CD1c-positive myeloid dendritic cell (primary cell): ENCODE data around the gene RGS7BP.

Experiments
- DNase-seq: peaks from one replicate; pipeline ENCODE4 v3.0.0-alpha.2; 2016; ENCODE audit errors: extremely low spot score

The RGS7BP gene

GRCh38 chr5:64632251-64632650 is 126.4 kb downstream of the RGS7BP start:
- no peak for DNase-seq

GRCh38 chr5:64634997-64635686 is 129.3 kb downstream of the RGS7BP start:
- peak; percentile 62 for DNase-seq

DNA sequence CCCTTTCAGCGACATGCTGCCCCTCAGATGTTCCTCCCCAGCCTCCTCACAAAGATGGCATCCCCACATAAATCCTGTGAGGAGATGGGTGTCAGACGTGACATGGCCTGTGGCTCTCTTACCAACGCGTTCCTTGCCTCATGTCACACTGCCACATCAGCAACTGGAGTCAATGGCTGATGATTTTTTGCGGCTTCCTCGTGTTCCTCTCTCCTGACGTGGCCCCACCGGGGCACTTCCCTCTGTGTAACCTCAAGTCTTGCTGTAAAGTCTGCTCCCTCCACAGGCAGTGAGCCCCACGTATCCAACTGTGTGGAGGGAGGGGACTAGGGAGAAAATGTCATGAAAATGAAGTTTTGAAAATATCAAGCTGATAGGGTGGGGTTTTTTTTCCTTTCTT is 131.3 kb downstream of the RGS7BP start:
- DNase-seq, result no peak

GRCh38 chr5:64637837-64638443 is 132.1 kb downstream of the RGS7BP start:
- DNase-seq, result no peak

DNA sequence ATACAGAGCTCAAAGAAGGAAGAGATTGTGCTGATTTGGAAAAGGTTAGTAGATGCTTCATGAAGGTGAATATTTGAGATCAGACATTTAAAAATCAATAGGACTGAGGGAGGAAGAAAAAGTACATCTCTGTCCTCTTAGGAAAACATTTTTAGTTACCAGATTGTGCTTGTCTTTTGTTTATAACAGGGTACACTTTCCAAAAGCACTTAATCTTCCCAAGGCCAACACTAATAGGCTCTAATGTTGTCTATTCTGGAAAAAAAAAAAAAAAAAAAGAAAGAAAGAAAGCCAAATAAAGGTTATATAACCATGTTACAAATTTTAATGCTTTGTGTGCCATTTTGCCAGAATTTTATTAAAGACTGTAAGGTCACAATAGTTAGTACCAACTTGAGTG is 139.0 kb downstream of the RGS7BP start:
- no peak for DNase-seq

DNA sequence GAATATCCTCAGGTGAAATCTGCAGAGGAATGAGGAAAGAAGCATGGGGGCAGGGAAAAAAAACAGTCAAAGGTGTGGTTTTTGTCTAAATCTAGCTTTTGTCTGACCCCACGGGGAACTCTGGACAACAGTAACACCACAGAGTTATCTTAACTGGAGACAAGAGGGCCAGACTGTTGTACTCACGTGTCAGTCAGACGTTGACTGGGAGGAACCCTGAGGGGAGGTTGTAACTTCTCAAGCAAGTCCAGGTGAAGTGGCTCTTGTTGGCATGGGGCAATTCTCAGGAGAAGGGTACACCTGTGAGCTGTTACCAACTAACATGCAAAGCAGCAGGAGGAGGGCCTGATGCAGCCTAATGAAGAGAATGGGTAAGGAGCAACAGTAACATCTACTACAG is 140.4 kb downstream of the RGS7BP start:
- no peak for DNase-seq

DNA sequence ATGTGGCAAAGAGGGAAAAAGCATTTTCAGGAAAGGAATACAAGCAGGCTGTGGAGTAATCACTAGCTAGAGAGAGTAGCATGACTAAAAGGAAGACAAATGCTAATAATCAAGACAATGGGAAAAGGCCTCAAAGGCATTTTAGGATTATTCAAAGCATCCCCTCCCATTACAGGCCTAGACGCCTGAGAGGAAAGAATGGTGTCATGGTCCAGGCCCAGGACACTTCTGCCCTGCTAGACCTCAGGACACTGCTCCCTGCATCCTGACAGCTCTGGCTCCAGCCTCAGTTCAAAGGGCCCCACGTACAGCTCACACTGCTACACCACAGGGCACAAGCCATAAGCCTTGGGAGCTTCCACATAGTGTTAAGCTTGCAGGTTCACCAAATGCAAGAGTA is 143.7 kb downstream of the RGS7BP start:
- no peak for DNase-seq

- DNase-seq, result no peak
These were observed 148.1 kb downstream of the RGS7BP start for GRCh38 chr5:64653766-64654560.

- no peak for DNase-seq
These were observed 148.7 kb downstream of the RGS7BP start for GRCh38 chr5:64654561-64654938.

- no peak for DNase-seq
These were observed 149.8 kb downstream of the RGS7BP start for GRCh38 chr5:64655596-64655995.

GRCh38 chr5:64659289-64659688 is 153.5 kb downstream of the RGS7BP start:
- DNase-seq, result no peak
